Germinal center (tissue), 1 donor: Measurements from ENCODE around the gene ASB8.
"Not testable (repeated sequence)": the region's sequence is repeated elsewhere in the genome, so short reads cannot be mapped to it uniquely, and the experiment has no call there.

Experiments
- DNase-seq: peaks from one replicate; pipeline ENCODE4 v3.0.0; 2012; ENCODE audit warnings: mixed read lengths, low spot score

The ASB8 gene

DNA sequence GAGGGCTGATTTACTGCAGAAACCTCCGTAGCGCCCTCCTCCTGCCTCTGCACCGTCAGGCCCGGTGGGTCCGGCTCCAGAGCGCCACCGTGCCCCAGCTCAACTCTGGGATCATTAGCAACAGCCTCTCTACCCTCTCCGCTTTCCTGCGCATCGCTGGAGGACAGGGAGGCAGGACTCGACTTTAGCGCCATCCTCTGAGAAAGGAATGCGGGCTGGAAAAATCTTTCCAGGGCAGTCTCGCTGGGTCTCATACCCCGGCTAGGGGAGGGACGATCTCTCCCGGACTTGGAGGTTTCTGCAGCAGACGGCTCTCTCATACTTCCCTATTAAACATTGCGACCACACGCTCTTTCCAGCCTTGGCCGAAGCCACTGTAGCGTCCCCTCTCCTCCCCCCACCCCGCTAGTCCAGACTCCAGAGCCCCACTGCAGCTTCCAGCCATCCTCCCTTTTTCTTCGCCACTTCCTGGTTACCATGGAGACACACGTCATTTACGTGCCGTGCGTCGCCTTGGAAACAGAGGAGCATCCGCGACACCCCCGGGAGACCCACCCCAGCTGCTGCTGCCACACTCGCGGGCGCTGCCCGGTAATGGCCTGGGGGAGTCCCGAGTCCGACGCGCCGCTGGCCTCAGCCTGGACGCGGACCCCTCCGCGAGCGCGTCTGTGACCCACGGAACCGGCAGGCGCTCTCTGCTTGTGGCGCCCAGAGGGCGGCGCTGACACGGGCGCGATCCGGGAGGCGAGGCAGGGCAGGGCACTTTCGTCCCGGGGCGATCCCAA, 26.0 kb upstream of the ASB8 start, which contains the start of gene CCDC184:
CCDC184 (plus strand) TSS at position 554 of the 785 bp plus-strand sequence. CDS start 479 bp downstream, outside the sequence.
- peak; percentile 76 for DNase-seq

DNA sequence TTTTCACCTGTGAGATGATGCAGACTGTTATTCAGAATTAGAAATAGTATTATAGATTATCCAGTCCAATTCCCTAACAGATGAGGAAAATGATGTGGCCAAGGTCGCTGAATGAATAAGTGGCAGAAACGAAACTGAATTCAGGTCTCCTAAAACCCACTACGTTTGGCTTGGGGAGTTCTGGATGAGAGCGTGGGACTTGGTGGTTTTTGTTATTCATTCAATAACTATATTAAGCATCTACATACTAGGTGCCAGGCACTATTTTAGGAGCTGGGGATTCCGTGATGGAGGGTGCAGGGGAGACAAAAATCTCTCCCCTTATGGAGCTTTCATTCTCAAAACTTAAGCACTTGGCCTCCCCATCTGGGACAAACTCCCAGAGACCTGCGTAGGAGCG, 25.3 kb upstream of the ASB8 start:
- no peak for DNase-seq

DNA sequence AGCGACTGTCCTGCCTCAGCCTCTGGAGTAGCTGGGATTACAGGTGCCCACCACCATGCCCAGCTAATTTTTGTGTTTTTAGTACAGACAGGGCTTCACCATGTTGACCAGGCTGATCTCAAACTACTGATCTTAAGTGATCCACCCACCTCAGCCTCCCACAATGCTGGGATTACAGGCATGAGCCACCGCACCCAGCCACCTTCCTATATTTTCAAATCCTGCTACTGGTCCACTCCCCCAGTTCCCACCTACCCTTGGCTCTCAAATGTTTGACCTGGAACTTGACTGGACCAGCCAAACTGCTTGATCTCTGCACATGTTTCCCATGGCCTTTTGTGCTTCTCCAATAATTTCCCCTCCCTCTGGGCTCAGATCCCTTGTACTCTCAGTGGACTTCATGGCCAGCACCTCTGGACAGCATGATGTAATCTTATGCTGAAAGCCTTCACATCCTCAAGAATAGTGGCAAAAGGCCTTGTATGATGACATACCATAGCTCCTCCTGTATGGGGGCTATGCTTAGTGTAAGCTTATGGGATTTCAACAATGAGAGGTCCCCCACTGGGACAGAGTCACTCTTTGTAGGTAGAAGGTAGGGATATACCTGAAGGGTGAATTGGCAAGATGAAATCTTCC, 23.7 kb upstream of the ASB8 start:
- DNase-seq = no peak

DNA sequence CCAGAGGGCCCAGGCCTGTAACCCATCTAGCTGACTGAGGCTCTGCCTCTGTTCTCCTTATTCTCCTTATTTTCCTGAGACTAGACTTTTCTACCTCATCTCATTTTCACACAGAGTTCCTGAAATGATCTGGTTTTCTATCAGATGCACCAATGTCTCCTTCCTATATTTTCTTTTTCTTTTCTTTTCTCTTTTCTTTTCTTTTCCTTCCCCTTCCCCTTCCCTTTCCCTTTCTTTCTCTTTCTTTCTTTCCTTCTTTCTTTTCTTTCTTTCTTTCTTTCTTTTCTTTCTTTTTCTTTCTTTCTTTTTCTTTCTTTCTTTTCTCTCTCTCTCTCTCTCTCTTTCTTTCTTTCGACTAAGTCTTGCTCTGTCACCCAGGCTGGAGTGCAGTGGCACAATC, 23.1 kb upstream of the ASB8 start:
- no peak for DNase-seq

DNA sequence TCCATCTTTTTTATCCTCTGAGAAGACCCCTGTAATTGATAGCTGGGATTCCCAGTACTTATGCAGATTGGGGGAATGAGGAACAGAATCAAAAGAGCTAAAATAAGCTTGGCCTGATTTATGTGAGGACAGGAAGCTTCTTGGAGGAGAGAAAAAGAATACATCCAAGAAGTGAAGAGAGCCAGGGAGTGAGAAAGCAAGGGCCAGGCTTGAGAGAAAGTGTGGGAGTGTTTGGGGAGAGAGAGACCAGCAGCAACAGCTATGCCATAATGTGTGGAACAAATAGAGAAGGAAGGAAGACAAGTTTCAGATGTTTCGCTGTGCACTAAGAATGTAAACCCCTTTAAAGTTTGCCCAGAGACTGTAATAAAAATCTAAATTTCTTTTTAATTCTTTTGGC, 22.2 kb upstream of the ASB8 start:
- DNase-seq = no peak

DNA sequence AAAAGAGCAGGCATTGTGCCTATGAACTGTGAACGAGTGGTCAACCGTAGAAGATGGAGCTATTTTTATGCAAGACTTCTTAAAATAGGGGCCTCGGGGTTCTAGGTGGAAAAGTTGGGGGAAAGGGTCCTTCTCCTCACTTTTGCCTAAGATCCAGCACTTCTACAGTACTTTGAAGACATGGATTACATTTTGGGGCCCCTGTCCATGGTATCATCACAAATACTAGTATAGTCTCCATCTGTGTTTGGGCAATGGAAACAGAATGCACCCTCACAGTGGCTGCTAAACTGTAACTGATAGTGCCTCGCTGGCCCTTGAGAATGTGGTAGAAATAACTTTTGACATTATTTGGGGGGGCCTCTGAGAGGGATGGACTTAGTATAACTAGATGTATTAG, 20.7 kb upstream of the ASB8 start:
- DNase-seq = no peak

DNA sequence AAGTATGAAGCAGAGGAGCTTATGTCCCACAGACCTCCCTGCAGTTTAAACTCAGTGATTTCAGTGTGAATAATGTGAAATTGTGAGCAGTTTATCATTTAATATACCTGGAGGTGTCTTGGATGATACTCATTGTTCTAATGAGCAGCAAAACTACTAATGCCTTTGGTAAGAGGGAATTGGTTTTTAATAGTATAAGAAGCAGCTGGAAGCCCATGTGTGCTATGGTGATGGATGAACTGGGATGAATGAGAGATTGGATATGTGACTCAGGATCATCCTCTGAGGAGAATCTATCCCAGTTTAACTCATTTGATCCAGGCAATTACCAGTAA, 19.1 kb upstream of the ASB8 start:
- DNase-seq = no peak

DNA sequence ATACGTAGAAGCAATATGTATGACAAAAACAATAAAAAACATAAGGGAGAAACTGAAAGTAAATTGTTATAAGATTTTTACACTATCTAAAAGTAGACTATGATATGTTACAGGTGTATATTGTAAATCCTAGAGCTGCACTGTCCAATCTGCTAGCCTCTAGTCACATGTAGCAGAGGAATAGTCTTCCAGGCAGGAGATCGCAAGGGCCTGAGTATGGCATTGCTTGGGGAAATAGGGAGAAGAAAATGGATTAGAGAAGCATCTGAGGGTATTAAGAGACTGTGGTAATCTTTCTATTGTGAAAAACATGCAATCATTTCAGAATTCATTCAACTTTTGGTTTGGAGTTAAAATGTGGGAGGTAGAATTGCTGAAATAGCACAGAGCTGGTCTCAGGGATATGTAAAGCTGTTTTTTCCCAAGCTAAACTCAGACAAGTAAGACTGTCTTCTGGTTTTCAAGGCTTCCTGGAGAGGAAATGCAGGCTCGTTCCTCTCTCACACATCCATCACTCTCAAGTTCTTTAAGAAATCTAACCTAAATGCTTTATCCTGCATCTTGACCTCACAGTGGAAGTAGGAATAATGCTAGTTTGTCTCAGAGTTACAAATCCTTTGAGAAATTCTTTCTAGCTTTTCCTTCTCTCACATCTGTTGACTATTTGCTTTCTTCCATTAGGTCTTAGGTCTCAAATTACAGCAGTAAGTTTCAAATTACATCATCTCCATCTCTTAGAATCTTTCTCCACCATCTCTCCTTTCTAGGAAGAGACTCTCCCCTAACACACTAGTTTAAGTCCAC, 18.5 kb upstream of the ASB8 start:
- DNase-seq = no peak

DNA sequence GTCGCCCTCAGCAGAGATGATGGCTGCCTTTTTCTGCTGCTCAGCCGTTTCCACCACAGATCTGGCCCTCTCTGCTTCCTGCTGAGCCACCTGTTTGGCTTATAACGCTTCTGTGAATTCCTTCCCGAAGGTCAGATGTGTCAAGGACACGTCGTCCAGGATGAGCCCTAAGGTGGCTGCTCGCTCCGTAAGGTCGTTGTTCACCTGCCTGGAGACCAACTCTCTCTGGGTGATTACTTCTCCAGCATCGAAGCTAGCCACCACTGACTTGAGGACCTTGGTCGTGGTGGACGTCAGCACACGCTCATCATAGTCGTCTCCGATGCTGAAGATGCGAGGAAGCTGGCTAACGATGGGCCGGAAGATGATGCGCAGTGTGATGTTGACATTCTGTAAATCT, 11.7 kb upstream of the ASB8 start:
- no peak for DNase-seq

DNA sequence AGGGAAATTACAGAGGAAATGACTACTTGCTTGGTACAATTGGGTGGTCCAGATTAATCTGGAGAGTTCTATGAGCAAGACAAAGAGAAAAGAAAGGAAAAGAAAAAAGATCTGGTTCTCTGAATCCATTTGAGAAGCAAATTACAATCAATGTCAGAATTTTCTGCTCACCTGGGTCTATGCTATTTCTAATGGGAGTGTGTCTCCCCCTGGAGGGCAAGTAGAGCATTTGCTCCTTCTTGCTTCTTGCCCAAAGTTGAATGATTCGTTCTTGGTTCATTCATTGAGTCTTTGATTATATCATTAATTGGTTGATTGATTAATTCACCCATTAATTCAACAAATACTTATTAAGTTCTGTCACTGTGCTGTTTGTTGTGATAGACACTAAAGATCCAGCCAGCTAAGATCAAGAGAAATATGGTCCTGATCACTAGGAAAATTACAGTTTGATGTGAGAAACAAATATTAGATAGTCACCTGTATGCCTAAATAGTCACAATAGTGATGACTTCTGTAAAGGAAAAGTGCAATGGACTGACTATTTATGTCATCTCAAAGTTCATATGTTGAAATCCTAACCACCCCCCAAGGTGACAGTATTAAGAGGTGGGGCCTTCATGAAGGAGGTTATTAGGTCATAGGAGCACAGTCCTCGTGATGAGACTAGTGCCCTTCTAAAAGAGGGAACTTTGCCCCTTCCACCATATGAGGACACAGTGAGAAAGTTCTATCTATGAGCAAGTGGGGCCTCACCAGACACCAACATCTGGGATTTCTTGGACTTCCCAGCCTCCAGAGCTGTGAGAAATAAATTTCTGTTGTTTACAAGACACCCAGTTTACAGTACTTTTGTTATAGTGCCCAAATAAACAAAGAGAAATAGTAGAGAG, 8.0 kb upstream of the ASB8 start:
- peak; percentile 63 for DNase-seq

DNA sequence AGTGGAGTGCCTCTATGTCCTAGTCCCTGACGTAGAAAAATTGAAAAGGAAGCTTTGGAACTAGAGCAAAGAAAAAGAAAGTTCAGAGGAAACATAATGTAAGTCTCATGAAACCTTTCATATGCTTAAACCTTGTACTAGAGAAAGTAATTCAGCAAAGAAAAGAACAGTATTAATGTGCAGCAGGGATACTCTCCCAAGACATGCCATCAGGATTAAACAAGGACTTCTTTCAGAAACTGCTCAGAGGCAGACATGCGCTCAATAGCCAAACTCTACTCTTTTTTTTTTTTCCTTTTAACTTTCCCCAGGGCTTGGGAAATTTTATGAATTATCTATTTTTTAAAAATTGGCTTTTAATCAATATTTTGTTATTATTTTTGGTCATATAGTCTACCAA, 7.1 kb upstream of the ASB8 start:
- DNase-seq = no peak

DNA sequence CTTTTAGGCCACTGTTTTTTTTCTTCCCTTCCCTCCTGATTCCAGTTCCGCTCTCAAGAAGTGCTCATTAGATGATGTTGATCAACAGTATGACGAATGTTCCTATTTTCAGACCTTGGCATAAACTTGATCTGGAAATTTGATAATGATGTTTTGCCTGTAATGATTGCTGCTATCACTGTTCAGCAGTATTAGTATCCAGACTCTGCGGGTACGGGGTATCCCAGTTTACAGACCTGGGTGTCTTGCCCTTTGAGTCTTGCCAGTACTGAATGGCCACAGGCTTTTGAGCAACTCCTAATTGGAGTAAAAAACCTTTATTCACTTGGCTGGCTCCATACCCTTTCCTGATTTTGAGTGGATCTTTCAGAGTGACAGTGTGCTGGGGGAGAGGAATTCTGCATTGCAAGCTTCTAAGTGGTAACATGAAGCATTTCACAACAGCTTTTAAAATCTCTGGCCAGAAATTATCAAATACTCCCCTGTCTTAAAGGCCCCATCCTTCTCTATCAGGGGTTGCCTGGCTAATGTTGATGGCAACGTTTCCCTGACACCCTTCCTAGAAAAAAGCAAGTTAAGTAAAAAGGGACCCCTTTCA, 5.9 kb upstream of the ASB8 start:
- DNase-seq = no peak

DNA sequence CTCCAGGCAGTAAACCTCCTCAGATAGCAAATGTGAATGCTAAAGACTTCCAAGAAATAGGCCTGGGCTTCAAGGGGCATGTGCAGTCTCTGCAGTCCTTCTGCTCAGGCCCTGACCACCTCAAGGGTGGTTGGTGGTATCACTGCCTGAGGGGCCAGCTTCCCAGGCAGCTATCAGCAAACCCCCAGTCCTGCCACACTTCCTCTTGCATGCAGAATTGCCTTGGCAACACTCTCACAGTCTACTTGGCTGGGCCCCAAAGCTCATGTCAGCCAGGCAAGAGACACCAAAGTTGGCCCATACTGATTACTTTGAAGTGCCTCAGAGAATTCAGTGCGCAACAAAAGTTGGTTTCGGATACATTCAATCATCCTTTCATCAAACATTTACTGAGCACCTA, 3.5 kb upstream of the ASB8 start:
- no peak for DNase-seq

DNA sequence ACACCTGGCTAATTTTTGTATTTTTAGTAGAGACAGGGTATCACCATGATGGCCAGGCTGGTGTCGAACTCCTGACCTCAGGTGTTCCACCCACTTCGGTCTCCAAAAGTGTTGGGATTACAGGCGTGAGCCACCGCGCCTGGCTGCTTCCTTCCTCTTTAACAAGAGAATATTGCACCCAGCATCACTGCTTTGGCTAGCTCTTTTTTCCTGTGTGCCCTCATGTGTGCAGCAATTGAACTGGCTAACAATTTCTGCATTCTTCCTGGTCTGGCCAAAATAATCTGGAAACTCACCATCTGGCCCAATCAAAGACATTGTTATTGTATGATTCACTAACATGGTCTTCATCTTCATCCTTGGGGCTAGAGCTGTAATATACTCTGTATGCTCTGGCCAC, 2.7 kb upstream of the ASB8 start:
- no peak for DNase-seq

DNA sequence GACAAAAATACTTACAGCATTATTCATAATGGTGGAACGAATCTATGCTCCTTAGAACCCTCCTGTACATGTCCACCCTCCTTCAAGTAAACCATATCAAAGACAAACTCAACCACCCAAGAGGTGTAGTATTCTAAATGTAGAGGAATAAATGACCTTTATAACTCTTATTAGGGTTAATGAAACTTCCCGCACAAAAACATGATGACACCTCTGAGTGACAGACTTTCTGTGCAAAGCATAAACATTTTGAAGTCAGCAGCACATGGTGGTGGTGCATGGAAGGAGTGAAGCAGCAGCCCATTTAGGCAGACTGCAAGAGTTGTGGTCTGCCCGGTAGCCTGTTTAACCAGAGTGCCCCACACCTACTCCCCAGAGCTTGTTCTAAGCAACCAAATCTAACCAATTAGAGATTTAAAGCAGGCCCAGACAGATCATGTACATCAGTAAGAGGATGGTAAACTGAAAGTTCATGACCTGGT, 615 bp upstream of the ASB8 start:
- no peak for DNase-seq

DNA sequence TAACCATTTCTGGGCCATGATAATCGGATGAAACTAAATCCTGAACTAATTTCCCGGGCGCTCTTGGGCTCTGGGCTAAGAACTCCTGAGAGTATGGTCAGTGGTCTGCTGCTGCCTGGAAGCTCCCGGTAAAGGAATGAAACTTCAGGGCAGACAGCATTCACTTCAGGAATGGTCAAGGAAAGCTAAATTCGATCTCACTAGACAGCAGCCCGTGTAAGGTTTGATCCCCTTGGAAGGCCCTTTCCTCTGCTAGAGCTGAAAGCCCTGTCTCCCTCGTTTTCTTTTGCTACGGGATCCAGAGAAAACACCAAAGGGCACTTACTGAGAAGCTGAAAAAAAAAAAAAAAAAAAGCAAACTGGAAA, 680 bp downstream of the ASB8 start:
- DNase-seq = no peak

DNA sequence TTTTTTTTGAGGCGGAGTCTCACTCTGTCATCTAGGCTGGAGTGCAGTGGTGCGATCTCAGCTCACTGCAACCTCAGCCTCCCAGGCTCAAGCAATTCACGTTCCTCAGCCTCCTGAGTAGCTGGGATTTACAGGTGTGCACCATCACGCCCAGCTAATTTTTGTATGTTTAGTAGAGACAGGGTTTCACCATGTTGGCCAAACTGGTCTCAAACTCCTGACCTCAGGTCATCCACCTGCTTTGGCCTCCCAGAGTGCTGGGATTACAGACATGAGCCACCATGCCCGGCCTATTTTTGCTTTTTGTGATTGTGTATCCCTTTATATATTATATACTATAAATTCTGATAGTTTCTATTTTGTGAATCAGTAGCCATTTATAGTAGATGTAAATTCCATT, 1.5 kb downstream of the ASB8 start:
- DNase-seq = not testable (repeated sequence)

DNA sequence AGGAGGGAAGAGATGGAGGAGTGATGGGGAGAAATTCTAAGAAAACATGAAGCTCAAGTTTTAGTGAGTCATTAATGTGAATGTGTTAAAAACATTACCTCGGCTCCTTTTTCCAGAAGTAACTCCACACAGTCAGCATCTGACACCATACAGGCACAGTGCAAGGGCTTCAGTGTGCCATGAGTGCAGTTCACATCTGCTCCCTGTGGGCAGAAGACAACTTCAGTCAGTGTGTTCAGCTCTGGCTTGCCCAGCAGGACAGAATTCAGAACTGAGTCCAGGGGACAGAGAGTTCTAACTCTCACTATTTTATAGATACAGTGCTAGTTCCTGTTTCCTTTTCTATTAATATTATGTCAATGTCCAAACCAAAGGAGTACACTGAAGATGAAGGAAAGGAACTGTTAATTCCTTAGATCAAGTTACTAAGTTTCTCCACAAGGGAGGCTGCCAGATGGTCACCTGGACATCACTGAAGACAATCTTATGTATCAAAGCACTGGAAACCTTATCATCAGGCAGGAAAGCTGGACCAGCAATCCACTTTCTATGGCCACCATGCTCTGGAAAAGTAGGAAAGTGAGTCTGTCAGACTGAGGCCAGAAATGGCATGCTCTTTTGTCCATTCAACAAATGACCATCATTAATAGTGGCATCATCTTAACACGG, 6.1 kb downstream of the ASB8 start:
- DNase-seq = no peak

DNA sequence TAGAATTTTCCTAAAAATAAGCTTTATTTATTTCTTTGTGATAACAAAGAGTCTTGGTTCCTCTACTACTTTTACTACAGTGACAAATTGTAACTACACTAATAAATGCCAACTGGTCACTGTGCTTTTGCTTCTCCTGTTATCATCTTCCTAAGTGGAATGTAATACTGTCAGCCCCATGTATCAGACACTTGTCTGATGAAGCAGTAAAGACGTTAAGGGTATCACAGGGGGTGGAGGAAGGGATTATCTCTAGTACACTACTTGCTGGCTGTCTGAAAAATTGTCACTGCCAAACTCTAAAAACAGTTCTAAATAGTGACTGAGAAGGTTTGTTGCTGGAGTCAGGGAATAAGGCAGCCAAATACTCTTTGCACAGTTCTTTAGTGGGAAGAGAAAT, 11.3 kb downstream of the ASB8 start:
- DNase-seq = no peak

DNA sequence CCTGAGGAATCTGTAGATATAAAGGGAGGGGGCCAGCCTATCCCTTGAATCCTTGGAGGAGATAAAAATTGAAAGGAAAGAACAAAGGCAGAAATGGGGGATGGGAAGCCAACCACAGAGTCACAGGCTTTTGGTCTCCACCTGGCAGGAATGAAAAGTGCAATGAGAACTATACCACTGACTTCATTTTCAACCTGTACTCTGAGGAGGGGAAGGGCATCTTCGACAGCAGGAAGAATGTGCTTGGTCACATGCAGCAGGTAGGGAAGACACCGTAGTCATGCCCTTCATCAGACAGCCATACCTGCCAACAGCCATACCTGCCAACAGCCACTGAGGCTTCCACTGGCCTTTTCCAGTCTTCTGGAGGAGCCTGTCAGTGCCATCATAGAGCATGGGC, 13.4 kb downstream of the ASB8 start:
- DNase-seq = no peak
